8988T (cell line): ENCODE data around the gene CEACAM21.

Source experiments
- DNase-seq: peaks from one replicate; pipeline ENCODE4 v3.0.0; 2011

Gene CEACAM21

GRCh38 chr19:41575998-41576397 is at the start of gene CEACAM21:
TSS of gene CEACAM21 (plus strand) at chr19:41576166. CDS start at chr19:41576275, 109 bp downstream.
- no peak for DNase-seq

- no peak for DNase-seq
Observed at GRCh38 chr19:41527089-41527488, 48.9 kb upstream of the CEACAM21 start.

DNA sequence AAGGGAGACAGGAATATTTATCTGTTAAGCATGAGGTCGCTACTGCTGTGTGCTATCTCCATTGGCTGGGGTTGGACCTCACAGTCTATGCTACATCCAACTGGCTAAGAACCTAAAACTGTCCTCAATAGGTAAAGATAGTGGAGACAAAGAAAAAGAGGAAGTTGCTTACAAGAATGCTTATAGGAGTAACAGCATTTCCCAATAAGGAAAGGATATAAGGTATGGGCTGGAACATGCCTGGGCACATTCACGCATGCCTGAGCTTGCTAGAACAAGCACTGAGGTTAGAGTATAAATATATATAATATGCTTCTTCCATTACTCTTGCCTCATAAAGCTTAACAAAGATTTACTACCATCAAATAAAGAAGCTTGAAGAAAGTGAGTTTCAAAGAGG is 47.9 kb upstream of the CEACAM21 start:
- DNase-seq = no peak

DNA sequence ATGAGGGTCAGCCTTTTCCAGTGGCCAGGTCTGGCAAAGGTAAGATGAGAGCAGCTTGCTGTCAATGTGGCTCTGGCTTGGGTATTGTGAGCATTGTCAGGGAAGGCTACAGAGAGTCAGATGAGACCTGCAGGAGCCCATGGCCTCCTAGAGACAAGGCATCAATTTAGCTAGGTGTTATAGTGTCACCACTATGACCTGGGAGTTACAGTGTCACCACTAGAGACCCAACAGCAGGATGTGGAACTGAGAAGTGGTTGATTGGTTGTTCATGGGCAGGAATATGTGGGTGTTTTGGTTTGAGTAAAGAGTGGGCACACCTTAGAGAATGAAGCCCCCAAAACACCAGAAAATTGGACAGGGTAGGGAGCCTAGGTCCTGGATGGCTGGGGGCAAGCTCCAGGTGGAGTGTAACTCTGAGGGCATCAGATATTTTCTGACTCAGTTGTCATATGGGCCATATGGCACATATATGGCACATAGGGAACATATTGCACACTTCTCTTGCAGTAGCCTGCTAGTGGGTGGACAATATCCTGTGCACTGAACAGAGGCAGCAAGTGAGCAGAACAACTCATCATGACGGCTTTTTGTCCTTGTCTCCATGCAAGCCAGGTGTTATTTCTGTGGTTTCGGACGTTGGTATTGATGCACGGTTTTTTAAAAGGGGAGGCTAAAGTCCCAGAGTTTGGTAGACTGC is 46.3 kb upstream of the CEACAM21 start:
- no peak for DNase-seq

- no peak for DNase-seq
Observed at GRCh38 chr19:41530184-41530534, 45.8 kb upstream of the CEACAM21 start.

DNA sequence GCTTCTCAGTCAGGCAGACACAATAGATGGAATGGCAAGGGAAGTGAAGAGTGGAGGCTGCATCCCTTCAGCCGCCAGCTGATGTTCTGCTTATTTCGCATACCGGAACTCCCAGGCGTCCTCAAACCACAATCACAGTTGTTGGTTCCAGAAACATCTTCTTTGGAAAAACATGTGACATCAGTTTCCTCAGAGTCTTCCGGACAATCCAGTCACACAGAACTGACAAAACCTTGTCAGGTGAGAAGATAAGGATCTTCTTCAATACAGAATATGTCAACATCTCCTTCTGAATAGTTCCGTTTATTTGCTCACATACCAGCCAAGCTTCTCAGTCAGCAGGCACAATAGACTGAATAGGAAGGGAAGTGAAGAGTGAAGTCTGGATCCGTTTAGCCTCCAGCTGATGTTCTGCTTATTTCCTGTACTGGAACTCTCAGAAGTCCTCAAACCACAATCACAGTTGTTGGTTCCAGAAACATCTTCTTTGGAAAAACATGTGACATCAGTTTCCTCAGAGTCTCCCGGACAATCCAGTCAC is 45.1 kb upstream of the CEACAM21 start:
- DNase-seq = no peak

DNA sequence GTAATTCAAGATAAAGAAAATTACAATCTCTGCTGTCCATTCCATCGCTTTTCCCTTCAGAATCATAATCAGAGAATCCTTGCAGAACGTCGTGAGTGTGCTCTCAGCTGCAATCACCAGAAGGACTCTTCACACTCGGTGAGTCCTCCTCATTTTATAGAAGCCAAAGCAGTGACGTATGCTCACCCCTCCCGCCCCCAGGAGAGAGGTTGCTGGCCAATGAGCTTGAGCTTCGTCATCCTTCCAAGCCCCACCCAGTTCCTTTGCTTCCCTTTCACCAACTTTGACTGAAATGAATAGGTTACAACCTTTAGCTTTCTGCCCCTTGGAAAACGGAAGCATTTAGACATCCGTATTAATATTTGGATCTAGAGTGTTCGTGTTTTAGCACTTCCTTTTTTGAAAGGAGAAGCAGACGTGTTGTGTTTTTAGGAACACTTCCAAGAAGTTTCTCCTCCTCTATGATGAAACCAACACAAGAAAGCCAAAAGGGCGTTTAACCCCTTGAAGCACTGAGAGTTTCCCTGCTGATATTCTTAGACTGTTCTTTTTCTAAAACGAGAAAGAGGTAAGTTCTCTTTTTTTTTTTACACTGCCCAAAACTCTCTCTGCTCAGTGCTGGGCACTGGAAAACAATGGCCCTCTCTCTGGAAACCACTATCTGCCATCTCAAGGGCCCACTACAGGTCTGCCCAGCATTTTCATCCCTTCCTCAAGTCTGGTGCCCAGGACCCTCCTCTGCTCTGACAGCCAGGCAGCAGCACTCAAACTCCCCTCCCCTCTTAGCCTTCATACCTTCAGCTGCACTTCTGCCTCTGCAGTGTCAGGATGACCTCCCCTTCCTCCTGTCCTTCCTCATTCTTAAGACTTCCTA is 44.3 kb upstream of the CEACAM21 start:
- DNase-seq = no peak

- DNase-seq = no peak
Observed at GRCh38 chr19:41532526-41532925, 43.4 kb upstream of the CEACAM21 start.

- no peak for DNase-seq
Observed at GRCh38 chr19:41533671-41534215, 42.2 kb upstream of the CEACAM21 start.

DNA sequence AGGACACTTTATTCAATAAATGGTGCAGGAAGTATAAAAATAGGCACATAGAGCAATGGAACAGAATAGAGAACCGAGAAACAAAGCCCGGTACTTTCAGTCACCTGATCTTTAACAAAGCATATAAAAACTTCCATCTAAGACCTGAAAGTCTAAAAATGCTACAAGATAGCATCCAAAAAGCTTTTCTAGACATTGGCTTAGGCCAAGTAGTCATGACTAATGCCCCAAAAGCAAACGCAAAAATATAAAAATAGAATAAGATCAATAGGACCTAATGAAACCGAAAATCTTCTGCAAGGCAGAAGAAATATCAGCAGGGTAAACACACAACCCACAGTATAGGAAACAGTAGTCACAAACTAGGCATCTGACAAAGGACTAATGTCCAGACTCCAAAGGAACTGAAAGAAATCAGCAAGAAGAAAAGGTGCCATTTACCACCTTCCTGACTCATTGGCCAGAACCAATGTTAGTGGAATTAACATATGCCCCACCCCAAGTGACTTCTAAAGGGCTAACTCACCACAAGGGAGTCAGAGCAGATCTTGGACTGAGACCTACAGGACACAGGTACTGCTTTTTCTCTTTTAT is 40.8 kb upstream of the CEACAM21 start:
- DNase-seq = no peak

GRCh38 chr19:41537789-41538188 is 38.2 kb upstream of the CEACAM21 start:
- no peak for DNase-seq

- no peak for DNase-seq
Observed at GRCh38 chr19:41540041-41540695, 35.8 kb upstream of the CEACAM21 start.

DNA sequence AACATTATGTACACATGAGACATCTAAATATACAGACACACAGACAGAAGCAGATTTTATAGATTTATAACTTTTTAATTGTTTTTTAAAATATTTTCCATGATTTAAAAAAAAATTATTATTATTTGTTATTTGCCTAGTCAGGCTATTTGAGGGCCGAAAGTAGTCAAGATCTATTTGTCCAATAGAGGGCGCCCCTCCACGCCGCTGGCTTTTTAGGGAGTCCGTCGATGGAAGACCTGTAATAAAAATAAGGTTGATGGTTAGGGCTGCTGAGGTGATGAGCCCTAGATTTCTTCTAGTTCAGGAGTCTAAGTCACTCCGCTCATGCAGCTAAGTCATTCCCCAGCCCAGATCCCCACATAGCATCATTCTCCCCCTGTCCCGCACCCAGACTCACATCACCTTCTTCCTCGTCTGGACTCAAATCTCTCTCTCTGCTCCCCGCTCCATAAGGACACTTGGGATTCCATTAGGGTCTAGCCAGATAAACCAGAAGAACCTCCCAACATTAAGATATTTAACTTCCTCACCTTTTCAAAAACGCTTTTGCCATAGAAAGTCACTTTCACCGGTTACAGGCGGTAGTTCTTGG is 33.9 kb upstream of the CEACAM21 start:
- no peak for DNase-seq

DNA sequence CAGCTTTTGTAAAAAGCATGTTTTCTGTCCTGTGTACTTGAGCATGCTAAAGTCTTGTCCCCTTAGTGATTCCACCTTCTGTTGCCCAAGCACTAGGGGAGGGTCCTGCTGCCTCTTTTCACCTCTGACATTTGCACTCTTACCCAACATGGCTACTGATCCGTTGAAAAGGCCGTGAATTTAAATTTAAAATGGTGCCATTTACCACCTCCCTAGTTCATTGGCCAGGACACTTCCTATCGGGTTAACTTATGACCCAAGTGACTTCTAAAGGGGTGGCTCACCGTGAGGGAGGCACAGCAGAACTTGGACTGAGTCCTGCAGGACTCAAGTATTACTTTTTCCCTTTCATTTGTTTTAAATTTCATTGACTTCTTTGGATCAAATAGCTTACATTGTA is 33.3 kb upstream of the CEACAM21 start:
- no peak for DNase-seq

DNA sequence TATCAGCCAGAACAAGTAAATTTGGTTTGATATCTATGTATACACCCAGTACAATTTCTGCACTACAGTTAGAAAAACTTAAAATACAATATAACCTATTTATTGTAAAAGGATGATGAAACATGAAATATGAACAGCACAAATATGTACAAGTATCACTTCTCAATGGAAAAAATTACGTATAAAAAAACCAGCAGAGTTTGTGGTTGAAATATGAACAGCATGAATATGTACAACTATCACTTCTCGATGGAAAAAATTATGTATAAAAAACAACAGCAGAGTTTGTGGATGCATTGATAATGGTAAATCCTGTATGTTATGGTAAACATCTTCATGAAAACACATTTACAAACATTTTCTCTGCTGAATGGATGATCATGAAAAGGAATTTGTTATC is 32.4 kb upstream of the CEACAM21 start:
- DNase-seq = no peak

DNA sequence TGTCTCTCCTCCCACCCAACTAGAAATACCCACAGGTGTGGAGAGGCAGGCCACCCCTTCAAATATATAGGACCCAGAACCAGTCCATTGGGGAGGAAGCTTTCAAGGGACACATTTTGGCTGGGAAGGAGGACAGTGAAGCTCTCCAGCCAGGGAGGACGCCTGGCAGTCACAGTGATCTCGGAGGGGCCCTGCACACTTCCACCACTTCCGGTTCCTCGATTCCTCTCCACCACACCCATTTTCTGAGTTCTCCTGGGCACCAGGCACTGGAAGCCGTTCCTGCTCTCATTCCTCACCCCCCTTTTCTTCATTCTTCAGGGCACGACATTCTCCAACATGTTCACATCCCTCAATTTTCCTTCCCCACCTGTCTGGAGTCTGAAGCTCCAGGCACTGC is 30.4 kb upstream of the CEACAM21 start:
- no peak for DNase-seq

- no peak for DNase-seq
Observed at GRCh38 chr19:41546386-41546789, 29.6 kb upstream of the CEACAM21 start.

- no peak for DNase-seq
Observed at GRCh38 chr19:41546961-41547360, 29.0 kb upstream of the CEACAM21 start.

GRCh38 chr19:41547569-41547968 is 28.4 kb upstream of the CEACAM21 start:
- no peak for DNase-seq

DNA sequence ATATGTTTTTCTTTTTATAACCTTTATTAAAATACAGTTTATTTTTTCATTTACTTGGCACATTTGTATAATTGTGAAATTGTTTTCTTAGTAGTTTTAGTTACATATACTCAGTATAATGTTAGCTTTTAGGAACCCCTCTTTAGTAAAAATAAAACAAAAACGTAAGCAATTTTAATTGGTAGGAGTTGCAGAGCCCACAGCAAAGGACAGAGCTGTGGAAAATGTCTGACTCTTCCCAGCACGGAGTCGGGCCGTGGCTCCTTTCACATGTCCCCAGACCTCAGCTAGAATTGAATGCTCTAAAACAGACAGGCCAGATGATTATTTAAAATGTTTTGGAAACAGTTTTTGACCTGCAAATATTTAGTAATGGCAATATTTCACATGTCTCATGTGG is 27.9 kb upstream of the CEACAM21 start:
- DNase-seq = no peak

- no peak for DNase-seq
Observed at GRCh38 chr19:41548954-41549688, 26.8 kb upstream of the CEACAM21 start.

DNA sequence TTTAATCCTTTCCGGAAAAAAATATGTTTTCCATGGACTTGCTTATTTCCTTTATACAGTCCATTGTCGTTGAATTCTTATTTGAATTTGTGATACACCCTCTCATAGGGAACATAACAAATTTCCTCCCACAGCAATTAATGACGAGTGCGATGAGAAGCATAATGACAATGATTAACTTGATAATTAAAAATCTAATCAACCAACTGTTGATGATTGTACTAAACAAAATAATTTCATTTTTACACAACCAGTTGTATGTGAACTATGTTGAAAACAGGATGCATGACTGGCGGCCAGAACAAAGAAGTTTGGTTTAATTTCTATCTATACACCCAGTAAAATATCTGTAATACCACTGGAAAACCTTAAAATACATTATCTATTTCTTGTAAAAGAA is 26.1 kb upstream of the CEACAM21 start:
- DNase-seq = no peak
